ENCODE results near the gene CENPE. TPM values are rescaled to one million over a fixed set of nuclear protein-coding genes. Genes with fewer than 3 reads are reported as not detected.

The CENPE gene
- polyA plus RNA-seq, 3 donors: 0.03 to 0.17 (median 0.07) TPM

DNA sequence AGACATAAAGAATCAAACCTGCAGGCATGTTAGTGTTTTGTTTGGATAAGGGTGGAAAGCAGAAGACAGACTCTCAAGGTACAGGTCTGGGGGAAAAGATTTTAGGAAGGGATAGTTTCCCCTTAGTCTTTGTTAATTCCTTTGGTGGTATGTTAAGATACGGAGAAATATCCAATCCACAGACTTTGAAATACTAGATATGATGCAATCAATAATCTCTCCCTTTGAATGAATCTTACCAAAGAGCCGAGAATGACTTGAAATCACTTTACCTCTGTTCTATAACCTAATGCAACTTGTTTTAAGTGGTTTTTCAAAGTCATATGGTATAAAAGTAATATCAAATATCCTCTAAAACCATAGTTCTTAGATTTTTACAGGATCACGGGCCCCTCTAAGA, 93.3 kb downstream of the CENPE start:
- Histone ChIP-seq H3K27ac (ENCODE audit: low read depth in 1 of 2, low read length in 2 of 2) (no peak overlapping the region), H3K9me3 (replicated peaks in 1 of 2; ENCODE audit: control insufficient read depth in 1 of 2, insufficient read depth in 1 of 2, low read length in 2 of 2) (no peaks in the 10 kb centered on the region), H3K4me2 (replicated peaks; ENCODE audit: extremely low read depth, low read length, poor library complexity, severe bottlenecking) (no peak overlapping the region), H3K36me3 (replicated peaks in 1 of 2; ENCODE audit: control insufficient read depth in 1 of 2, insufficient read depth in 2 of 2, low read length in 2 of 2) (peaks cover 32 to 42% of the 10 kb centered on the region in 2 donors), H3K4me1 (ENCODE audit: control insufficient read depth in 1 of 2, insufficient read depth in 2 of 2, low read length in 2 of 2) (no peaks in the 10 kb centered on the region), H2AFZ (ENCODE audit: insufficient read depth, low read depth, low read length, poor library complexity, severe bottlenecking) (no peak overlapping the region), H4K20me1 (ENCODE audit: insufficient read depth, low read length) (no peaks in the 10 kb centered on the region), H3K27me3 (ENCODE audit: control insufficient read depth in 2 of 2, insufficient read depth in 2 of 2, low read length in 2 of 2) (no peaks in the 10 kb centered on the region), H3K79me2 (ENCODE audit: insufficient read depth, low read length) (no peaks in the 10 kb centered on the region), H3K4me3 (replicated peaks in 1 of 3; ENCODE audit: low read depth in 2 of 3, low read length in 3 of 3) (no peak overlapping the region), H3K9ac (ENCODE audit: insufficient read depth, low read length, poor library complexity, severe bottlenecking) (no peak overlapping the region)
- Mint-ChIP-seq H3K27ac (no peak overlapping the region), H3K4me3 (no peak overlapping the region), H3K36me3 (peaks cover 35 to 36% of the 10 kb centered on the region in 2 donors), H3K27me3 (ENCODE audit: low read depth in 3 of 3) (peaks cover 0 to 2% (median 0%) of the 10 kb centered on the region in 3 donors), H3K9me3 (no peaks in the 10 kb centered on the region), H3K4me1 (peaks cover 1% of the 10 kb centered on the region)
- no peak for DNase-seq
- no CpG with 5 or more reads among the region's 3 CpGs for WGBS (ENCODE audit: insufficient coverage)
- TF ChIP-seq, protein P1, sequence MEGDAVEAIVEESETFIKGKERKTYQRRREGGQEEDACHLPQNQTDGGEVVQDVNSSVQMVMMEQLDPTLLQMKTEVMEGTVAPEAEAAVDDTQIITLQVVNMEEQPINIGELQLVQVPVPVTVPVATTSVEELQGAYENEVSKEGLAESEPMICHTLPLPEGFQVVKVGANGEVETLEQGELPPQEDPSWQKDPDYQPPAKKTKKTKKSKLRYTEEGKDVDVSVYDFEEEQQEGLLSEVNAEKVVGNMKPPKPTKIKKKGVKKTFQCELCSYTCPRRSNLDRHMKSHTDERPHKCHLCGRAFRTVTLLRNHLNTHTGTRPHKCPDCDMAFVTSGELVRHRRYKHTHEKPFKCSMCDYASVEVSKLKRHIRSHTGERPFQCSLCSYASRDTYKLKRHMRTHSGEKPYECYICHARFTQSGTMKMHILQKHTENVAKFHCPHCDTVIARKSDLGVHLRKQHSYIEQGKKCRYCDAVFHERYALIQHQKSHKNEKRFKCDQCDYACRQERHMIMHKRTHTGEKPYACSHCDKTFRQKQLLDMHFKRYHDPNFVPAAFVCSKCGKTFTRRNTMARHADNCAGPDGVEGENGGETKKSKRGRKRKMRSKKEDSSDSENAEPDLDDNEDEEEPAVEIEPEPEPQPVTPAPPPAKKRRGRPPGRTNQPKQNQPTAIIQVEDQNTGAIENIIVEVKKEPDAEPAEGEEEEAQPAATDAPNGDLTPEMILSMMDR (IDR thresholded peaks at IDR 0.05): no peak
- intact Hi-C loops (cut with micrococcal nuclease): no loop called here

DNA sequence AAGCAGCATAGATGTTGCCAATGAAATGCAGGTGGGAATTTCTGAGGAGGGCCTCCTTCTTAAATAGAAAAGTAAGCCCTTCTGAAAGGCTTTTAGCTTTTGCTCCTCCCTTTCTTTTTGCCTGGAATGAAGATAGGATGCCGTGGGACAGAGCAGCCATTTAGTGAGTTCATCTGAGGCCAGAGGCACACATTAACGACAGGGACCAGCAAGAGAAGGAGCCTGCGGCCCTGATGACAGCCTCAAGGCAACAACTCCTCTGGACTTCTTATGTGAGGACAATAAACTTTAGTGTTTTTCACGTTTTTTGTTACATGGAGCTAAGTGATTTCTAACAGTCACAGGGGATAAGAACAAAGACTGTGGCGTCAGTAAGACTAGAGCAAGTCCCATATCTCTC, 97.5 kb downstream of the CENPE start:
- no peak overlapping the region for H2AFZ ChIP-seq (ENCODE audit: insufficient read depth, low read depth, low read length, poor library complexity, severe bottlenecking)
- no peaks in the 10 kb centered on the region for H4K20me1 ChIP-seq (ENCODE audit: insufficient read depth, low read length)
- no peaks in the 10 kb centered on the region for H3K9me3 Mint-ChIP-seq
- no peak overlapping the region for H3K9ac ChIP-seq (ENCODE audit: insufficient read depth, low read length, poor library complexity, severe bottlenecking)
- peaks cover 0 to 4% of the 10 kb centered on the region in 2 donors for H3K36me3 ChIP-seq (replicated peaks in 1 of 2; ENCODE audit: control insufficient read depth in 1 of 2, insufficient read depth in 2 of 2, low read length in 2 of 2)
- H3K27me3 ChIP-seq (ENCODE audit: control insufficient read depth in 2 of 2, insufficient read depth in 2 of 2, low read length in 2 of 2): no peaks in the 10 kb centered on the region
- peaks cover 0 to 2% (median 2%) of the 10 kb centered on the region in 3 donors for H3K27me3 Mint-ChIP-seq (ENCODE audit: low read depth in 3 of 3)
- no peak overlapping the region for H3K4me3 Mint-ChIP-seq
- no peak overlapping the region for H3K4me2 ChIP-seq (replicated peaks; ENCODE audit: extremely low read depth, low read length, poor library complexity, severe bottlenecking)
- TF ChIP-seq, protein P1 (IDR thresholded peaks at IDR 0.05): no peak
- H3K27ac Mint-ChIP-seq: no peak overlapping the region
- no peaks in the 10 kb centered on the region for H3K79me2 ChIP-seq (ENCODE audit: insufficient read depth, low read length)
- H3K36me3 Mint-ChIP-seq: peaks cover 6 to 7% of the 10 kb centered on the region in 2 donors
- DNase-seq: no peak
- H3K4me3 ChIP-seq (replicated peaks in 1 of 3; ENCODE audit: low read depth in 2 of 3, low read length in 3 of 3): no peak overlapping the region
- H3K4me1 Mint-ChIP-seq: peaks cover 14% of the 10 kb centered on the region
- H3K9me3 ChIP-seq (replicated peaks in 1 of 2; ENCODE audit: control insufficient read depth in 1 of 2, insufficient read depth in 1 of 2, low read length in 2 of 2): no peaks in the 10 kb centered on the region
- WGBS (ENCODE audit: insufficient coverage): no CpG with 5 or more reads among the region's 5 CpGs
- H3K27ac ChIP-seq (ENCODE audit: low read depth in 1 of 2, low read length in 2 of 2): no peak overlapping the region
- peaks cover 8 to 9% of the 10 kb centered on the region in 2 donors for H3K4me1 ChIP-seq (ENCODE audit: control insufficient read depth in 1 of 2, insufficient read depth in 2 of 2, low read length in 2 of 2)
- intact Hi-C loops (cut with micrococcal nuclease): no loop called here
